Liver (tissue), 9 donors: ENCODE data around the gene RBM5. TPM values are rescaled to one million over a fixed set of nuclear protein-coding genes. Genes with fewer than 3 reads are reported as not detected.

ENCODE experiments used
- DNase-seq: peaks from one replicate; pipeline ENCODE4 v3.0.0-alpha.2; 2017; ENCODE audit warnings: low spot score
- H3K27ac ChIP-seq, 2 donors: one replicate each; pipeline ENCODE4 v1.7.0; 2013; ENCODE audit warnings: inconsistent platforms in 2 of 2, low read length in 2 of 2, control low read depth in 1 of 2, low read depth in 1 of 2, mild to moderate bottlenecking in 1 of 2
- H3K27me3 ChIP-seq, 4 donors: one replicate each; pipeline versions ENCODE4 v1.6.1 to v1.7.0; 2013; ENCODE audit warnings: low read length in 3 of 4, inconsistent platforms in 1 of 4, mild to moderate bottlenecking in 1 of 4, moderate library complexity in 1 of 4; ENCODE audit not compliant: control insufficient read depth in 4 of 4, insufficient read depth in 4 of 4
- H3K36me3 ChIP-seq, 4 donors: one replicate each; pipeline versions ENCODE4 v1.6.1 to v1.7.0; 2013; ENCODE audit warnings: low read length in 3 of 4, mild to moderate bottlenecking in 3 of 4, low read depth in 1 of 4, moderate library complexity in 1 of 4; ENCODE audit not compliant: control insufficient read depth in 4 of 4, insufficient read depth in 3 of 4
- H3K4me1 ChIP-seq, 4 donors: one replicate each; pipeline versions ENCODE4 v1.6.1 to v1.7.0; 2013; ENCODE audit warnings: low read length in 3 of 4, mild to moderate bottlenecking in 3 of 4, moderate library complexity in 1 of 4; ENCODE audit not compliant: control insufficient read depth in 4 of 4, insufficient read depth in 4 of 4
- H3K4me3 ChIP-seq, 3 donors: one replicate each; pipeline versions ENCODE4 v1.6.1 to v1.7.0; 2013; ENCODE audit warnings: low read length in 3 of 3, control low read depth in 1 of 3, low read depth in 1 of 3, mild to moderate bottlenecking in 1 of 3
- H3K9ac ChIP-seq, 2 donors: one replicate each; pipeline ENCODE4 v1.7.0; 2013; ENCODE audit warnings: low read length in 2 of 2, mild to moderate bottlenecking in 2 of 2, moderate library complexity in 2 of 2, control low read depth in 1 of 2, low read depth in 1 of 2
- H3K9me3 ChIP-seq, 4 donors: one replicate each; pipeline versions ENCODE4 v1.6.1 to v1.7.0; 2013; ENCODE audit warnings: low read length in 3 of 4; ENCODE audit not compliant: control insufficient read depth in 4 of 4
- EGR1 ChIP-seq, 2 donors: IDR thresholded peaks; 2 replicates each; pipeline ENCODE4 v1.6.1; 2016 to 2018; ENCODE audit warnings: antibody characterized with exemption in 2 of 2, low read depth in 2 of 2
- FOXA2 ChIP-seq: IDR thresholded peaks from 2 replicates; pipeline ENCODE4 v1.6.1; 2016; ENCODE audit warnings: antibody characterized with exemption
- GABPA ChIP-seq, 2 donors: IDR thresholded peaks in 1 of 2; conservative IDR thresholded peaks in 1 of 2; 2 replicates each; pipeline ENCODE4 v1.6.1; 2016; ENCODE audit warnings: antibody characterized with exemption in 2 of 2, mild to moderate bottlenecking in 1 of 2, moderate library complexity in 1 of 2
- HNF4A ChIP-seq, 2 donors: conservative IDR thresholded peaks; 2 replicates each; pipeline ENCODE4 v1.6.1; 2016; ENCODE audit warnings: antibody characterized with exemption in 2 of 2, mild to moderate bottlenecking in 2 of 2
- HNF4G ChIP-seq: IDR thresholded peaks from 2 replicates; pipeline ENCODE4 v1.6.1; 2016; ENCODE audit warnings: antibody characterized with exemption
- JUND ChIP-seq, 2 donors: IDR thresholded peaks; 2 replicates each; pipeline ENCODE4 v1.6.1; 2016; ENCODE audit warnings: antibody characterized with exemption in 2 of 2
- NR2F2 ChIP-seq: IDR thresholded peaks from 2 replicates; pipeline ENCODE4 v1.6.1; 2016; ENCODE audit warnings: antibody characterized with exemption
- RXRA ChIP-seq, 2 donors: IDR thresholded peaks; 2 replicates each; pipeline ENCODE4 v1.6.1; 2017 to 2018; ENCODE audit warnings: antibody characterized with exemption in 2 of 2, mild to moderate bottlenecking in 1 of 2
- SP1 ChIP-seq: IDR thresholded peaks from 2 replicates; pipeline ENCODE4 v1.6.1; 2018; ENCODE audit warnings: antibody characterized with exemption, mild to moderate bottlenecking
- TAF1 ChIP-seq: conservative IDR thresholded peaks from 2 replicates; pipeline ENCODE4 v1.6.1; 2016; ENCODE audit warnings: antibody characterized with exemption, mild to moderate bottlenecking
- YY1 ChIP-seq: IDR thresholded peaks from 2 replicates; pipeline ENCODE4 v1.6.1; 2016; ENCODE audit warnings: antibody characterized with exemption, mild to moderate bottlenecking
- WGBS: extraction: QIAGEN DNeasy Blood & Tissue Kit; methylation state at CpG from one replicate; pipeline ENCODE4 v1.1.7; 2013; 5-methylcytosine and 5-hydroxymethylcytosine counted together
- polyA plus RNA-seq, 2 donors: library from polyadenylated mRNA; stranded (reverse) in 1 of 2; unstranded in 1 of 2; fragments of 200-250 nt in 1 of 2; fragments of >200 nt in 1 of 2; fragmentation: Nextera tagmentation in 1 of 2; extraction: Ambion mirVana in 1 of 2; gene quantifications; one replicate each; pipeline versions ENCODE4 v1.2.1 to v1.2.3, GENCODE V29; 2013 to 2015
- total RNA-seq, 2 donors: library from RNA; depleted of rRNA; stranded (reverse); fragments of >200 nt; gene quantifications; one replicate each; pipeline ENCODE4 v1.2.3, GENCODE V29; 2014
- TF ChIP-seq, protein P1 (sequence below): IDR thresholded peaks from 2 replicates; pipeline ENCODE4 v1.6.1; 2016; ENCODE audit warnings: antibody characterized with exemption, mild to moderate bottlenecking
- TF ChIP-seq, protein P2 (sequence below): IDR thresholded peaks from 2 replicates; pipeline ENCODE4 v1.6.1; 2016; ENCODE audit warnings: antibody characterized with exemption
- TF ChIP-seq, protein P3 (sequence below): fragments of 150-350 bp; IDR thresholded peaks from 2 replicates; pipeline ENCODE4 v1.5.1; 2017; ENCODE audit warnings: improper control_type of control experiment, low read depth, low read length; ENCODE audit not compliant: missing input control
- TF ChIP-seq, protein P4 (sequence below): IDR thresholded peaks from 2 replicates; pipeline ENCODE4 v1.6.1; 2016; ENCODE audit warnings: antibody characterized with exemption
- TF ChIP-seq, protein P5 (sequence below): IDR thresholded peaks from 2 replicates; pipeline ENCODE4 v1.6.1; 2016; ENCODE audit warnings: antibody characterized with exemption
- donor health status: healthy.
- donor health status: healthy.
- donor health status: healthy.
- donor health status: healthy.
- donor health status: healthy.

RBM5 gene
- total and polyA plus RNA-seq, 4 donors: 21.2 to 142 (median 64.3) TPM

DNA sequence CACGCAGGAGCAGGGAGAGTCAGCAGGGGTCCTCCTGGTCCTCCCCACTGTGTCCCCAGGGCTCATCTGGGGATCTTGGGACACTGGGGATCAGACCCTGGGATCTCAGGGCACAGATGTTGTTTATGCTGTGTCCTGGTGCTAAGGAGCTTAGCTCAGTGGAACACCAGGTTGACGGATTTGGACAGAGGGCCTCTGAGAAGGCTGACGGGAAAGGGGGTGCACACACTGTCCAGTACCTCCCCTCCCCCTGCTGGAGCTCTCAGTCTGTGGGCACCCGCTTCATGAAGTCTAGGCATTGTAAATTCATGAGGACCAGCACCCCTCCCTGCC is 44.5 kb downstream of the RBM5 start:
- no peaks in the 10 kb centered on the region for H3K27me3 ChIP-seq
- no peak overlapping the region for H3K4me3 ChIP-seq
- H3K27ac ChIP-seq: no peak overlapping the region
- no peak for TF ChIP-seq HNF4A (conservative IDR thresholded peaks at IDR 0.05)
- no peak for TF ChIP-seq GABPA (IDR thresholded peaks at IDR 0.05 in 1 of 2, conservative IDR thresholded peaks at IDR 0.05 in 1 of 2)
- TF ChIP-seq, protein P1, sequence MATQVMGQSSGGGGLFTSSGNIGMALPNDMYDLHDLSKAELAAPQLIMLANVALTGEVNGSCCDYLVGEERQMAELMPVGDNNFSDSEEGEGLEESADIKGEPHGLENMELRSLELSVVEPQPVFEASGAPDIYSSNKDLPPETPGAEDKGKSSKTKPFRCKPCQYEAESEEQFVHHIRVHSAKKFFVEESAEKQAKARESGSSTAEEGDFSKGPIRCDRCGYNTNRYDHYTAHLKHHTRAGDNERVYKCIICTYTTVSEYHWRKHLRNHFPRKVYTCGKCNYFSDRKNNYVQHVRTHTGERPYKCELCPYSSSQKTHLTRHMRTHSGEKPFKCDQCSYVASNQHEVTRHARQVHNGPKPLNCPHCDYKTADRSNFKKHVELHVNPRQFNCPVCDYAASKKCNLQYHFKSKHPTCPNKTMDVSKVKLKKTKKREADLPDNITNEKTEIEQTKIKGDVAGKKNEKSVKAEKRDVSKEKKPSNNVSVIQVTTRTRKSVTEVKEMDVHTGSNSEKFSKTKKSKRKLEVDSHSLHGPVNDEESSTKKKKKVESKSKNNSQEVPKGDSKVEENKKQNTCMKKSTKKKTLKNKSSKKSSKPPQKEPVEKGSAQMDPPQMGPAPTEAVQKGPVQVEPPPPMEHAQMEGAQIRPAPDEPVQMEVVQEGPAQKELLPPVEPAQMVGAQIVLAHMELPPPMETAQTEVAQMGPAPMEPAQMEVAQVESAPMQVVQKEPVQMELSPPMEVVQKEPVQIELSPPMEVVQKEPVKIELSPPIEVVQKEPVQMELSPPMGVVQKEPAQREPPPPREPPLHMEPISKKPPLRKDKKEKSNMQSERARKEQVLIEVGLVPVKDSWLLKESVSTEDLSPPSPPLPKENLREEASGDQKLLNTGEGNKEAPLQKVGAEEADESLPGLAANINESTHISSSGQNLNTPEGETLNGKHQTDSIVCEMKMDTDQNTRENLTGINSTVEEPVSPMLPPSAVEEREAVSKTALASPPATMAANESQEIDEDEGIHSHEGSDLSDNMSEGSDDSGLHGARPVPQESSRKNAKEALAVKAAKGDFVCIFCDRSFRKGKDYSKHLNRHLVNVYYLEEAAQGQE: no peak
- no peak for TF ChIP-seq RXRA (IDR thresholded peaks at IDR 0.05)
- TF ChIP-seq, protein P2, sequence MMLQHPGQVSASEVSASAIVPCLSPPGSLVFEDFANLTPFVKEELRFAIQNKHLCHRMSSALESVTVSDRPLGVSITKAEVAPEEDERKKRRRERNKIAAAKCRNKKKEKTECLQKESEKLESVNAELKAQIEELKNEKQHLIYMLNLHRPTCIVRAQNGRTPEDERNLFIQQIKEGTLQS: no peak
- TF ChIP-seq, protein P3, sequence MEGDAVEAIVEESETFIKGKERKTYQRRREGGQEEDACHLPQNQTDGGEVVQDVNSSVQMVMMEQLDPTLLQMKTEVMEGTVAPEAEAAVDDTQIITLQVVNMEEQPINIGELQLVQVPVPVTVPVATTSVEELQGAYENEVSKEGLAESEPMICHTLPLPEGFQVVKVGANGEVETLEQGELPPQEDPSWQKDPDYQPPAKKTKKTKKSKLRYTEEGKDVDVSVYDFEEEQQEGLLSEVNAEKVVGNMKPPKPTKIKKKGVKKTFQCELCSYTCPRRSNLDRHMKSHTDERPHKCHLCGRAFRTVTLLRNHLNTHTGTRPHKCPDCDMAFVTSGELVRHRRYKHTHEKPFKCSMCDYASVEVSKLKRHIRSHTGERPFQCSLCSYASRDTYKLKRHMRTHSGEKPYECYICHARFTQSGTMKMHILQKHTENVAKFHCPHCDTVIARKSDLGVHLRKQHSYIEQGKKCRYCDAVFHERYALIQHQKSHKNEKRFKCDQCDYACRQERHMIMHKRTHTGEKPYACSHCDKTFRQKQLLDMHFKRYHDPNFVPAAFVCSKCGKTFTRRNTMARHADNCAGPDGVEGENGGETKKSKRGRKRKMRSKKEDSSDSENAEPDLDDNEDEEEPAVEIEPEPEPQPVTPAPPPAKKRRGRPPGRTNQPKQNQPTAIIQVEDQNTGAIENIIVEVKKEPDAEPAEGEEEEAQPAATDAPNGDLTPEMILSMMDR: no peak
- TF ChIP-seq NR2F2: no peak
- no peak for TF ChIP-seq HNF4G
- no peak for TF ChIP-seq SP1
- no peak for TF ChIP-seq YY1
- TF ChIP-seq, protein P4, sequence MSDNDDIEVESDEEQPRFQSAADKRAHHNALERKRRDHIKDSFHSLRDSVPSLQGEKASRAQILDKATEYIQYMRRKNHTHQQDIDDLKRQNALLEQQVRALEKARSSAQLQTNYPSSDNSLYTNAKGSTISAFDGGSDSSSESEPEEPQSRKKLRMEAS: no peak
- TF ChIP-seq TAF1: no peak
- TF ChIP-seq, protein P5, sequence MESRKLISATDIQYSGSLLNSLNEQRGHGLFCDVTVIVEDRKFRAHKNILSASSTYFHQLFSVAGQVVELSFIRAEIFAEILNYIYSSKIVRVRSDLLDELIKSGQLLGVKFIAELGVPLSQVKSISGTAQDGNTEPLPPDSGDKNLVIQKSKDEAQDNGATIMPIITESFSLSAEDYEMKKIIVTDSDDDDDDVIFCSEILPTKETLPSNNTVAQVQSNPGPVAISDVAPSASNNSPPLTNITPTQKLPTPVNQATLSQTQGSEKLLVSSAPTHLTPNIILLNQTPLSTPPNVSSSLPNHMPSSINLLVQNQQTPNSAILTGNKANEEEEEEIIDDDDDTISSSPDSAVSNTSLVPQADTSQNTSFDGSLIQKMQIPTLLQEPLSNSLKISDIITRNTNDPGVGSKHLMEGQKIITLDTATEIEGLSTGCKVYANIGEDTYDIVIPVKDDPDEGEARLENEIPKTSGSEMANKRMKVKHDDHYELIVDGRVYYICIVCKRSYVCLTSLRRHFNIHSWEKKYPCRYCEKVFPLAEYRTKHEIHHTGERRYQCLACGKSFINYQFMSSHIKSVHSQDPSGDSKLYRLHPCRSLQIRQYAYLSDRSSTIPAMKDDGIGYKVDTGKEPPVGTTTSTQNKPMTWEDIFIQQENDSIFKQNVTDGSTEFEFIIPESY: no peak
- H3K4me1 ChIP-seq: no peaks in the 10 kb centered on the region
- H3K9ac ChIP-seq: no peak overlapping the region
- no peaks in the 10 kb centered on the region for H3K36me3 ChIP-seq
- no peak for DNase-seq
- H3K9me3 ChIP-seq: no peaks in the 10 kb centered on the region
- 74% methylated on average over 4 of the region's 4 CpGs for WGBS

DNA sequence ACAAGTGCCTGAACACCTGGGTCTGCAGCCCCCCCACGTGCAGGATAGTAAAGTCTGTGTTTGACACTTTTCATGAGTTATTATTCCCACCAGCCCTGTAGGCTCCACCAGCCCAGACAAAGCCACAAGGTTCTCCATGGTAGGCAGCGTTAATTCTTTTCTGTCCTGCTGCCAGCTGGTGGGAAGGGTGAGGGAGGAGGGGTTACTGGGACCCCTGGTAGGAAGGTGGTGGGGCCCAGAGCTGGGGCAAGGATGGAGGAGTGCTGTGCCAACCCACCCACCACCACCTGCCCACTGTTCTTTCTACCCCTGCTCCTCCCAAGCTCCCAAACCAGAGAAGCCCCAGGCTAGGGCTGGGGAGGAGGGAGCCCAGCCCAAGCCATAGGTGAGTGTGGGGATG is 45.6 kb downstream of the RBM5 start:
- no peak overlapping the region for H3K27ac ChIP-seq
- no peaks in the 10 kb centered on the region for H3K27me3 ChIP-seq
- no peak overlapping the region for H3K4me3 ChIP-seq
- no peak for DNase-seq
- H3K9me3 ChIP-seq: no peaks in the 10 kb centered on the region
- no peak overlapping the region for H3K9ac ChIP-seq
- no peaks in the 10 kb centered on the region for H3K4me1 ChIP-seq
- TF ChIP-seq, protein P5: no peak
- TF ChIP-seq SP1 (no peak), JUND (IDR thresholded peaks at IDR 0.05) (no peak), HNF4A (conservative IDR thresholded peaks at IDR 0.05) (no peak), GABPA (IDR thresholded peaks at IDR 0.05 in 1 of 2, conservative IDR thresholded peaks at IDR 0.05 in 1 of 2) (no peak), FOXA2 (no peak), RXRA (IDR thresholded peaks at IDR 0.05) (no peak), EGR1 (IDR thresholded peaks at IDR 0.05; ENCODE audit: low read depth in 2 of 2) (no peak)
- TF ChIP-seq, protein P3: no peak
- TF ChIP-seq, protein P4: no peak
- 62% methylated on average over 2 of the region's 2 CpGs for WGBS
- H3K36me3 ChIP-seq: no peaks in the 10 kb centered on the region
